Gastrocnemius medialis (tissue), 4 donors: ENCODE results near the gene CLDN19. TPM values are rescaled to one million over a fixed set of nuclear protein-coding genes. Genes with fewer than 3 reads are reported as not detected.
A peak's percentile ranks its signal among the peaks of the same experiment; 100 is the strongest.

ENCODE experiments used
- ATAC-seq, 2 donors: fragments of 150-250 bp; one replicate each; pipeline ENCODE4 v1.9.1; 2016
- DNase-seq, 2 donors: peaks; one replicate each; pipeline ENCODE4 v3.0.0-alpha.2; 2019
- H3K27ac ChIP-seq, 4 donors: fragments of 200-600 bp; sonication (generic); 1 replicate in 1 of 4; 2 replicates in 3 of 4; pipeline ENCODE4 v1.5.1; 2016 to 2018; ENCODE audit warnings: mild to moderate bottlenecking in 2 of 4, moderate library complexity in 1 of 4
- H3K27me3 ChIP-seq, 3 donors: fragments of 200-600 bp; sonication (generic) in 2 of 3; 1 replicate in 1 of 3; 2 replicates in 2 of 3; pipeline versions ENCODE4 v1.5.1 to v1.6.0; 2016 to 2019; ENCODE audit warnings: mild to moderate bottlenecking in 1 of 3, moderate library complexity in 1 of 3
- H3K36me3 ChIP-seq, 2 donors: fragments of 200-600 bp; sonication (generic) in 1 of 2; one replicate each; pipeline ENCODE4 v1.5.1; 2017 to 2018
- H3K4me1 ChIP-seq, 2 donors: fragments of 200-600 bp; sonication (generic) in 1 of 2; one replicate each; pipeline ENCODE4 v1.5.1; 2016 to 2017; ENCODE audit warnings: mild to moderate bottlenecking in 2 of 2
- H3K4me3 ChIP-seq, 4 donors: fragments of 200-600 bp; sonication (generic) in 3 of 4; 1 replicate in 1 of 4; 2 replicates in 3 of 4; pipeline ENCODE4 v1.5.1; 2016 to 2019; ENCODE audit warnings: mild to moderate bottlenecking in 2 of 4
- H3K9me3 ChIP-seq, 3 donors: fragments of 200-600 bp; sonication (generic) in 2 of 3; 1 replicate in 1 of 3; 2 replicates in 2 of 3; pipeline ENCODE4 v1.5.1; 2016 to 2019
- POLR2A ChIP-seq, 2 donors: fragments of 450-650 bp; IDR thresholded peaks; one replicate each; pipeline ENCODE4 v1.6.1; 2017; ENCODE audit warnings: antibody characterized with exemption in 2 of 2, mild to moderate bottlenecking in 2 of 2, moderate library complexity in 2 of 2
- in situ Hi-C, 4 donors: fragments of 200-750 bp; cut with MboI; loops; one replicate each; pipeline versions ENCODE4 v1.15.0 to v1.8.0; 2017; ENCODE audit warnings: low sequenced_read_pairs in 4 of 4
- intact Hi-C: fragments of 100-400 bp; cut with DNase I; formaldehyde crosslinking; loops from one replicate; pipeline ENCODE4 v1.15.1; 2023; ENCODE audit warnings: low total_unique reads
- total RNA-seq, 4 donors: library from RNA; depleted of rRNA; stranded (reverse); fragments of >200 nt; gene quantifications; one replicate each; pipeline versions ENCODE4 v1.1.0 to v1.2.3, GENCODE V29; 2016
- TF ChIP-seq, protein P1 (sequence below), 5 experiments: fragments of 450-650 bp in 3 of 5; fragments of 200-600 bp in 2 of 5; sonication (generic) in 2 of 5; IDR thresholded peaks in 4 of 5; conservative IDR thresholded peaks in 1 of 5; 1 replicate in 4 of 5; 2 replicates in 1 of 5; pipeline ENCODE4 v1.5.1; 2016 to 2019; ENCODE audit warnings: antibody characterized with exemption in 5 of 5, mild to moderate bottlenecking in 3 of 5, moderate library complexity in 3 of 5

The CLDN19 gene
- total RNA-seq, 4 donors from 2014 or later = 0.20 to 0.59 TPM; not detected in 2

DNA sequence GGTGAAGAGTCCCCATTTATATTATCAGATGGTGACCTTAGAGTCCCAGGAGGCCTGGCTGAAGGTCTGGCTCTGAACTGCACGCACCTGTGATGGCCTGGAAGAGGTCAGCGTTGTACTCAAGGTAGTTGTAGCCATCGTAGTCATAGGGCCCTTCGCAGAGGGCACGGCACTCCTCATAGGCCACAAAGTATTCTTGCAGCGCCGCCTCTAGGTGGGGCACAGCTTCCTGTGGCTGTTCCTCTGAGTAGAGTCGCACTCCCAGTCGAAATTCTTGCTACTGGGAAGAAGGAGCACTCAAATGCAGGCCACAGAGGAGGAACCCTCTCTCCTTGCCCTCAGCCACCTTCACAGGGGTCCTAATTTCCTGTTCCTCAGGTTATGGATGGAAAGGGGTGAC, 19.1 kb upstream of the CLDN19 start:
- in situ Hi-C loops = loop anchor here in 1 of 4 donors (25.0 kb wide), 2 partner anchors 303 to 422 kb away; partner anchors contain the start of gene FOXJ3
- no peak for ATAC-seq
- Histone ChIP-seq H3K27me3 (no peaks in the 10 kb centered on the region), H3K27ac (no peak overlapping the region), H3K4me3 (no peak overlapping the region), H3K4me1 (no peaks in the 10 kb centered on the region), H3K9me3 (no peaks in the 10 kb centered on the region), H3K36me3 (peaks cover 0 to 60% of the 10 kb centered on the region in 2 donors)
- intact Hi-C loops = loop anchor here (5.0 kb wide), 1 partner anchor 182 kb away; no protein-coding TSS in a partner anchor
- DNase-seq = no peak
- TF ChIP-seq, protein P1, sequence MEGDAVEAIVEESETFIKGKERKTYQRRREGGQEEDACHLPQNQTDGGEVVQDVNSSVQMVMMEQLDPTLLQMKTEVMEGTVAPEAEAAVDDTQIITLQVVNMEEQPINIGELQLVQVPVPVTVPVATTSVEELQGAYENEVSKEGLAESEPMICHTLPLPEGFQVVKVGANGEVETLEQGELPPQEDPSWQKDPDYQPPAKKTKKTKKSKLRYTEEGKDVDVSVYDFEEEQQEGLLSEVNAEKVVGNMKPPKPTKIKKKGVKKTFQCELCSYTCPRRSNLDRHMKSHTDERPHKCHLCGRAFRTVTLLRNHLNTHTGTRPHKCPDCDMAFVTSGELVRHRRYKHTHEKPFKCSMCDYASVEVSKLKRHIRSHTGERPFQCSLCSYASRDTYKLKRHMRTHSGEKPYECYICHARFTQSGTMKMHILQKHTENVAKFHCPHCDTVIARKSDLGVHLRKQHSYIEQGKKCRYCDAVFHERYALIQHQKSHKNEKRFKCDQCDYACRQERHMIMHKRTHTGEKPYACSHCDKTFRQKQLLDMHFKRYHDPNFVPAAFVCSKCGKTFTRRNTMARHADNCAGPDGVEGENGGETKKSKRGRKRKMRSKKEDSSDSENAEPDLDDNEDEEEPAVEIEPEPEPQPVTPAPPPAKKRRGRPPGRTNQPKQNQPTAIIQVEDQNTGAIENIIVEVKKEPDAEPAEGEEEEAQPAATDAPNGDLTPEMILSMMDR (IDR thresholded peaks at IDR 0.05 in 4 of 5, conservative IDR thresholded peaks at IDR 0.05 in 1 of 5) = no peak
- TF ChIP-seq POLR2A (IDR thresholded peaks at IDR 0.05) = no peak

DNA sequence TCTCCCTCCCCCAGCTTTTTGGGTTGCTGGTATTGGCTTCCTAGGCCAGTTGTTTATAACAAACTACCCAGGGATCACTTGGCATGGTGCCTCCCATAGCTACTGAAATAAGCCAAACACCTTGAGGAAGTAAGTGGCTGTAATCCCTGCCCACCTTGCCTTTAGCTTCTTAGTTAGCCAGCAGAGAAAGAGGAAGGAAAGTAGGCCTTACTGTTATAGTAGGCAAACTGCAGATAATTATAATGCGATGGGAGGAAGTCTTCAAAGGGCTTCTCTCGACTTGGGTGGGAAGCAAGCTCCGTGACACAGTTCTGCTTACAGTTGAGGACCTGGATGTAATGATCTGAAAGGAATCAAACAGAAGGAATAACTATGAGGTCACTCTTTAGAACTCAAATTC, 18.6 kb upstream of the CLDN19 start:
- Histone ChIP-seq H3K9me3 (no peaks in the 10 kb centered on the region), H3K4me1 (no peaks in the 10 kb centered on the region), H3K36me3 (peaks cover 0 to 65% of the 10 kb centered on the region in 2 donors), H3K27me3 (no peaks in the 10 kb centered on the region), H3K27ac (no peak overlapping the region), H3K4me3 (no peak overlapping the region)
- ATAC-seq (no peak), DNase-seq (no peak)
- in situ Hi-C loops (loop anchor here in 1 of 4 donors (25.0 kb wide), 2 partner anchors 304 to 421 kb away; partner anchors contain the start of gene FOXJ3), intact Hi-C loops (loop anchor here (5.0 kb wide), 1 partner anchor 181 kb away; no protein-coding TSS in a partner anchor)
- TF ChIP-seq, protein P1 (IDR thresholded peaks at IDR 0.05 in 4 of 5, conservative IDR thresholded peaks at IDR 0.05 in 1 of 5) = no peak
- no peak for TF ChIP-seq POLR2A (IDR thresholded peaks at IDR 0.05)

DNA sequence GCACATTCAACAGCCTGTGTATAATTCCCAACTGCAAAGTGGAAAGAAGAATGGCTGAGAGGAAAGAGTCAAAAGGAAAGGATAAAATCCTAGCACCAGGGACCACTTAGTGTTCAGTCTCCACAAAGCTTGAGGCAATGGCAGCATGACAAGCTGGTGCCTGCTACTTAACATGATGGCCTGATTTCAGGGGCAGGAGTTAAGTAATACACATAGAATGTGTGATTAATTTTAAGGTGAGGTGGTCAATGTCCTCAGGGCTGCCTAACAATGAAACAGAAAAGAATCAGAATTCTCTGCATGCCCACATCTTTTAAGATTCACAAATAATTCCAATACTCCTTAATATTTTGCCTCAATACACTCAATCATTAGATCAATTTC, 17.8 kb upstream of the CLDN19 start:
- Histone ChIP-seq H3K4me1 (no peaks in the 10 kb centered on the region), H3K9me3 (no peaks in the 10 kb centered on the region), H3K4me3 (no peak overlapping the region), H3K27me3 (no peaks in the 10 kb centered on the region), H3K36me3 (peaks cover 0 to 72% of the 10 kb centered on the region in 2 donors), H3K27ac (no peak overlapping the region)
- TF ChIP-seq POLR2A (IDR thresholded peaks at IDR 0.05) = no peak
- TF ChIP-seq, protein P1 (IDR thresholded peaks at IDR 0.05 in 4 of 5, conservative IDR thresholded peaks at IDR 0.05 in 1 of 5) = no peak
- in situ Hi-C loops (loop anchor here in 1 of 4 donors (25.0 kb wide), 2 partner anchors 304 to 421 kb away; partner anchors contain the start of gene FOXJ3), intact Hi-C loops (loop anchor here (5.0 kb wide), 1 partner anchor 181 kb away; no protein-coding TSS in a partner anchor)
- no peak for DNase-seq
- ATAC-seq = no peak

DNA sequence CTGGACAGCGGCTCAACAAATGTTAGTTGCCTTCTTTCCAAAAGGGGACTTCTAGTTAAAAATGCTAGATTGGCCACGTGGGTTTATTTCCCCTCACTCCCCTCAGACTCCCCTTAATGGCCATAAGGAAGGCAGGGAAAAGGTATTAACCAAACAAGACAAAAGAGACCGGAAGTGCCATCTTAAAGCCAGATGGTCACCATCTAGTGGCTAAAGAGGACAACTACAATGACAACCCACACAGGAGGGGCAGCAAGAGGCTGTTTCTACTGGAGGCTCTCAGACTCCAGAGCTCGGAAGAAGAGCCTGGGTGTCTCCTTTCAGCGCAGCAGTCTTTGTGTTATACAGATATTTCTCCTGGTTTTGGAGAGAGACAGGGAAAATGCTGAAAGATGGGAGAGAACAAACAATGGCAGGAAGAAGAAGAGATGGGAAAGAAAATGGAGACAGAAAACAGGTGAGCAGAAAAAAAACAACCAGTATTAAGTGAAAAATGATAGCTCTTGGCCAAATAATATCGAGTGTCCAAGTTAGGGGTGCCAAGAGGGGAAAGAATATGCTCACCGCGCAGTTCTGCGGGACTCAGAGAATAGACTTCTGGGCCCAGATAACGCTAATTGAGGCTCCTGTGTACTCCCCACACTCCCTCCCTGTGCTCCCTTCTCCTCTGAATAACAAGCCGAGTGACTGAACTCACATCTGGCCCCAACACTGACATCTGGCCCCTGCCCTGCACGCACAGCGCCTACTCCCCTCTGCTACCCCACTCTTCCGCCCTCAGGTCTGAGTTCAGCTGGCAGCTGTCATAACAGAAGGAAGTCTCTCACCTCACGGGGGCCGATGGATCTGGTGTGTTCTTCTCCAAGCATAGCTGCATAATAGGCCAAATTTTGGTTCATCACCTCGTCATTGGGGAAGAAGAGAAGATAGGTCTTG, 17.2 kb upstream of the CLDN19 start:
- Histone ChIP-seq H3K27ac (no peak overlapping the region), H3K27me3 (no peaks in the 10 kb centered on the region), H3K4me3 (no peak overlapping the region), H3K4me1 (no peaks in the 10 kb centered on the region), H3K36me3 (peaks cover 0 to 79% of the 10 kb centered on the region in 2 donors), H3K9me3 (no peaks in the 10 kb centered on the region)
- in situ Hi-C loops (loop anchor here in 1 of 4 donors (25.0 kb wide), 2 partner anchors 305 to 420 kb away; partner anchors contain the start of gene FOXJ3), intact Hi-C loops (loop anchor here (5.0 kb wide), 1 partner anchor 180 kb away; no protein-coding TSS in a partner anchor)
- DNase-seq (no peak), ATAC-seq (peak in 1 of 2 donors; percentile 78)
- TF ChIP-seq, protein P1 (IDR thresholded peaks at IDR 0.05 in 4 of 5, conservative IDR thresholded peaks at IDR 0.05 in 1 of 5) = peak; percentile 28 to 70 (median 55)
- no peak for TF ChIP-seq POLR2A (IDR thresholded peaks at IDR 0.05)
